GM21737 (cell line): ENCODE measurements around the gene SNAPC4.

Experiments
- ATAC-seq: cut with Tn5 transposase; IDR thresholded peaks from one replicate; pipeline ENCODE4 v1.9.1; 2021; ENCODE audit warnings: mild to moderate bottlenecking, moderate library complexity; ENCODE audit not compliant: unreplicated experiment

SNAPC4 gene

GRCh38 chr9:136400038-136400834 lies at the start of gene SNAPC4:
Gene SNAPC4 (minus strand): TSS chr9:136400170. CDS start chr9:136398428, 1,742 bp downstream.
- ATAC-seq = peak; percentile 61

DNA sequence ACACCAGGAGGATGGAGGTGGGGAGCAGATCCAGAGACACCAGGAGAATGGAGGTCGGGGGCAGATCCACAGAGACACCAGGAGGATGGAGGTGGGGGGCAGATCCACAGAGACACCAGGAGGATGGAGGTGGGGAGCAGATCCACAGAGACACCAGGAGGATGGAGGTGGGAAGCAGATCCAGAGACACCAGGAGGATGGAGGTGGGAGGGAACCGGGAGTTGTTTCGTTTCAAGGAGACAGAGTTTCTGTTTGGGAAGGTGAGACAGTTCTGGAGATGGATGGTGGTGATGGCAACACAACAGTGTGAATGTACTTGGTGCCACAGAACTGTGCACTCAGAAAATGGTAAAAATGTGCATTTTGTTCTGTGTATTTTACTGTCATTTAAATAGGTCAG lies 48.7 kb upstream of the SNAPC4 start:
- no peak for ATAC-seq

DNA sequence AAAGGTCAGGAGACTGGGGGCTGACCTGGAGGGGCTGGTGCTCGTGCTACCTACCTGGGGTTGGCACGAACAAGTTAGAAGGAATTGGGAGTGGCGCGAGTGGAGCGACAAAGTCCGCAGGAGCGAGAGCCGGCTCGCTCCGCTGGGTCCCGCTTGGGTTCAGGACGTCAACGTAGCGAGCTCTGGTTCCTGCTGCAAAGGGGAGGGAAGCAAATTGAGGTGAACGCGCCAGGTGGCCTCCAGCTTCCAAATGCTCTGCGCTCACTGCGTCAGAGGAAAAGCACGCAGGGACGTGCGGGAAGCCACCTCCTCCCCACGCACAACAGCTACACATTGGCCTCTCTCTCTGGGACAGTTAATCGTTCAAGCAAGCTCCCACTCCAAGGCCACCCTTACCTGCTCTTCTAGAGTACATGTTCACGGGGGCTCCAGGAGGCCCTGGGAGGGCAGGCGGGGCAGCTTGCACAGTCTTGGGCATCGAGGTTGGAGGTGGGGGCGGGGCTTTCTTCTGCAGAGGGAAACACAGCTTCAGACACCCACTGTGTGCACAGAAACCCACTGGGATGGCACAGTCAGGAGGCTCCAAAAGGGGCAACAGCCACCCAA lies 47.3 kb upstream of the SNAPC4 start:
- no peak for ATAC-seq

- ATAC-seq = no peak
Observed at GRCh38 chr9:136445799-136446198, 45.8 kb upstream of the SNAPC4 start.

DNA sequence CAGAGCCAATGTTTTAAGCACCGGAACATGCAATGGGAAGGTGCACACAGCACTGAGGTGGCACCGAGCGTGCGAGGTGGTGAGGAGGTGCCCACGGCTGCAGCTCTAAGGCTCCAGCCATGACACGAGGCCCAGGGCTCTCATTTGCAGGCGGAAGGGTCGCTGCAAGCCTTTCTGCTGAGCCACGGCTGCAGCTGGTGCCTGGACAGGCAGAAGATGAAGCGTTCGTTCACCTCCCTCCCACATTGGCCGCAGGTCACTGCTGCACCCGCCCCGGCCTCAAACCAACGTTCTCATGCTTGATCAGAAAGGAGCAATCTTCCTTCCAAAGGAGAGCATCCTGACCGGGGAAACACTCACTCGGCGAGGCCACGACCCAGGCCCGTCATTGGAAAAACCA lies 44.1 kb upstream of the SNAPC4 start:
- ATAC-seq = no peak

- no peak for ATAC-seq
Observed at GRCh38 chr9:136443687-136444086, 43.7 kb upstream of the SNAPC4 start.

DNA sequence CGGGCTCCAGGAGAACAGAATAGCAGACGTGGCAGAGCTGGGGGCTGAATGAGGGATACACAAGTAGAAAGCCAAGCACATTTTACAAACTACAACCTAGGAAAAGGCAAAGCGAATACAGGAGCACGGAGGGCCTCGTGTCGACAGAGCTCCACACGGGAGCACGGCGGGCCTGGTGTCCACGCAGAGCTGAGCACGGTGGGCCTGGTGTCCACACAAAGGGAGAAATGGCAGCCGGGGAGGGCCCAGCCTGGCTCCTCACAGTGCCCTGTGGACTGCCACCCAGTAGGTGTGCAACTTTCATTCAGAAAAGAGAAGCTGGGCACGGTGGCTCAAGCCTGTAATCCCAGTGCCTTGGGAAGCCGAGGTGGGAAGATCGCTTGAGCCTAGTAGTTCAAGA lies 43.1 kb upstream of the SNAPC4 start:
- ATAC-seq = no peak

DNA sequence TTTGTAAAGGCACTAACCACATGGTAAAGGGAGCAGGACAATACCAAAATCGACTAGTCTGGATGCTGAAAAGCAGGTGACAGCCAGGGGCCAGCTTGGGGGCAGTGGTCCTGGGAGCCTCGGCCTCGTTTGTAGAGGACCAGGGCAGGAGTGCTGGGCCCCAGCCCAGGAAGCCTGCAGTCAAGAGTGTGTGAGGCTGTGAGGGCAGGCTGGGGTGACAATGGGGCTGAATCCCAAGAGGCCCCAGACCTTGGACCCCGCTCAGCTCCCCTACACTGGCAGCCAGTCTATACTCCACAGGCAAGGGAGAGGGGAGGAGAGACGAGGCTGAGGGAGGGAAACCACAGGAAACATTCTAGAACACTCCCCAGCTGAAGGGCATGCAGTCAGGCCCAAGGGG lies 42.3 kb upstream of the SNAPC4 start:
- no peak for ATAC-seq

- ATAC-seq = no peak
Observed at GRCh38 chr9:136441681-136442245, 41.8 kb upstream of the SNAPC4 start.

- ATAC-seq = no peak
Observed at GRCh38 chr9:136441191-136441680, 41.3 kb upstream of the SNAPC4 start.

GRCh38 chr9:136439481-136440408 lies 39.8 kb upstream of the SNAPC4 start, which contains the start of gene INPP5E:
Gene INPP5E (minus strand): TSS chr9:136439845. CDS start chr9:136439419, 426 bp downstream.
- peak; percentile 73 for ATAC-seq

- peak; percentile 39 for ATAC-seq
Observed at GRCh38 chr9:136438548-136439480, 38.8 kb upstream of the SNAPC4 start.

- ATAC-seq = peak; percentile 3
Observed at GRCh38 chr9:136437839-136438547, 38.0 kb upstream of the SNAPC4 start.

- ATAC-seq = no peak
Observed at GRCh38 chr9:136437430-136437829, 37.5 kb upstream of the SNAPC4 start.

DNA sequence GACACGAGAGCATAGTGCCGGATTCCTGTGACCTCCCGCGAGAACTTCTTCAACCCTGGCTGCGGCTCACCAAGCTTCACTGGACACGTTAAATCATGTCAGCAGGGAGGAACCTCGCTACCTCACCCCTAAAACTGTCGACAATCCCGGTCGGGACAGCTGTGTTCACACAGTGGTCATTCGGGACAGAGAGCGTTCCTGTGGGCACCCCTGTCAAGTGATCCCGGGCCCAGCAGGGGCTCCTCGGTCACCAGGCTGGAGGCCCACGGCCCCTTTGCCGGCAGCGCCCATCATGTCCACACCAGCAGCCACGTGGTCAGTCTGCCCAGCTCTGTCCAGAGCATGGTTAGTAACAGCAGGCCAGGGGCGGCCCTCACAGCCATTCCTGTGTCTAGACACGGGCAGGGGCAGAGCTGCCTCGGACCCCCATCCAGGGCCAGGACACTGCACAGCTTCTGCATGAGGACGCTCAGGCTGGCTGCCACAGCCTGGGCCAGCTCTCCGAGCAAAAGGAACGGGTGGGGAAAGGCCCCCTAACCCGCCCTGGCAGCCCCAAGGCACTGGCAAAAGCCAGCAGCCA lies 36.2 kb upstream of the SNAPC4 start:
- no peak for ATAC-seq

DNA sequence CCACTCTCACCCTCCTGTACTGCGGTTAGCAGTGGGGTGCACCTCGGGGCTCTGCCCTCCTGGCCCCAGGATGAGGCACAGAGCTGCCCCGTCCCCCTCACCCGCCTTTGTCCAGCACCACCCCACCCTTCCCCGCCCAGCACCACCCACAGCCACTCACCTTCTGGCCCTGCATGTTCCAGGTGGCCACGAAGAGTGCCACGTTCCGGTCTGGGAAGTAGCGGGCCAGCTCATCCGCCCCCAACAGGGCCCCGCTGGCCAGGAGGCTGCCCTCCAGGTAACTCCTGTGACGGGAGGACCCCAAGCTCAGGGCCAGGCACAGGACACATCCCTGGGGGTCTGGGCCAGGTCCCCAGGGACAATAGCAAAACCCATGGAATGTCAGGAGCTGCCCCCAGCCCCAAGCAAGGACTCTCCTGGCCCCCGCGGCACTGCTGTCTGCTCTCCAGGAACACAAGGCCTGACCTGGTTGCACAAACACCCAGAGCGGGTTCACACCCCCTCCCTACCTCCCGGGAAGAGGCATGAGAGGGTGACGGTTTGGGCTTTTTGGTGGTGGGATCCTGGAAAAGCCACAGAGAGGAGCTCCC lies 34.7 kb upstream of the SNAPC4 start:
- ATAC-seq = no peak

GRCh38 chr9:136433849-136434579 lies 34.0 kb upstream of the SNAPC4 start:
- ATAC-seq = no peak
